Transverse colon (tissue), 4 donors: Measurements from ENCODE around the gene SDK1.

Experiments
- CTCF ChIP-seq, 5 experiments: fragments of 200-600 bp in 3 of 5; fragments of 450-650 bp in 2 of 5; sonication (generic) in 3 of 5; IDR thresholded peaks; 1 replicate in 2 of 5; 2 replicates in 3 of 5; pipeline ENCODE4 v1.5.1; 2016 to 2017; ENCODE audit warnings: antibody characterized with exemption in 5 of 5, inconsistent platforms in 3 of 5, mild to moderate bottlenecking in 2 of 5, moderate library complexity in 1 of 5
- POLR2A ChIP-seq: fragments of 450-650 bp; IDR thresholded peaks from one replicate; pipeline ENCODE4 v1.6.1; 2016; ENCODE audit warnings: antibody characterized with exemption, mild to moderate bottlenecking, moderate library complexity
- POLR2AphosphoS5 ChIP-seq, 3 donors: sonication (generic); formaldehyde crosslinking; IDR thresholded peaks; one replicate each; pipeline ENCODE4 v1.6.1; 2016; ENCODE audit warnings: antibody characterized with exemption in 3 of 3

- TF ChIP-seq POLR2AphosphoS5 (IDR thresholded peaks at IDR 0.05) (no peak), POLR2A (no peak), CTCF (IDR thresholded peaks at IDR 0.05) (no peak)
Observed at GRCh38 chr7:3518546-3518945, 217.5 kb downstream of the SDK1 start.
